Endothelial cell of umbilical vein (primary cell): ENCODE measurements around the gene UBR3. TPM values are rescaled to one million over a fixed set of nuclear protein-coding genes. Genes with fewer than 3 reads are reported as not detected.

Experiments used
- BruUV-seq: library from RNA; stranded (reverse); fragments of 400-500 nt; replicated peaks from 2 replicates; lab custom pipeline; 2021; lab: Mats Ljungman, UMichigan
- CTCF ChIA-PET: fragments of 300-600, 350-600 bp; sonication (Branson Sonifier 250); formaldehyde crosslinking; loops from one replicate; lab custom pipeline; 2021; ENCODE audit warnings: antibody characterized with exemption, inconsistent platforms; lab: Charles Lee
- POLR2A ChIA-PET: fragments of 300-600, 350-600 bp; sonication (Branson Sonifier 250); formaldehyde crosslinking; loops from one replicate; lab custom pipeline; 2021; ENCODE audit warnings: antibody characterized with exemption, inconsistent platforms; lab: Charles Lee
- DNase-seq: peaks from one replicate; pipeline ENCODE4 v3.0.0-alpha.2; 2011; ENCODE audit warnings: low read depth, low spot score
- FAIRE-seq: peaks from 2 replicates; lab custom pipeline; 2011; peaks lifted over from hg19 to GRCh38; lab: Jason Lieb, UNC
- H2AFZ ChIP-seq: 2 replicates; pipeline ENCODE4 v1.6.0; 2012; ENCODE audit warnings: low read depth, low read length, control low read depth, inconsistent platforms
- H3K27ac ChIP-seq: 2 replicates; pipeline ENCODE4 v1.5.1; 2011; ENCODE audit warnings: low read depth, mild to moderate bottlenecking, control low read depth, low read length, moderate library complexity; ENCODE audit not compliant: insufficient read depth
- H3K27me3 ChIP-seq, 2 experiments: 2 replicates each; pipeline versions ENCODE4 v1.6.0 to v1.6.1; 2011; ENCODE audit warnings: low read length in 2 of 2, mixed read lengths in 1 of 2; ENCODE audit not compliant: control insufficient read depth in 2 of 2, insufficient read depth in 2 of 2
- H3K36me3 ChIP-seq, 2 experiments: 2 replicates in 1 of 2; 3 replicates in 1 of 2; pipeline ENCODE4 v1.5.1; 2011; ENCODE audit warnings: low read length in 2 of 2, mild to moderate bottlenecking in 1 of 2, moderate library complexity in 1 of 2; ENCODE audit not compliant: control insufficient read depth in 2 of 2, insufficient read depth in 2 of 2; ENCODE audit errors: extremely low read depth in 1 of 2
- H3K4me1 ChIP-seq: 3 replicates; pipeline ENCODE4 v1.5.1; 2011; ENCODE audit warnings: mild to moderate bottlenecking, low read length; ENCODE audit not compliant: control insufficient read depth, insufficient read depth; ENCODE audit errors: extremely low read depth
- H3K4me2 ChIP-seq: 2 replicates; pipeline ENCODE4 v1.6.1; 2011; ENCODE audit warnings: low read length, control low read depth, mixed read lengths; ENCODE audit not compliant: insufficient read depth
- H3K4me3 ChIP-seq, 3 experiments: fragments of 200-600 bp in 1 of 3; sonication (generic), shearing (Covaris generic) in 1 of 3; replicated peaks in 1 of 3; 2 replicates each; pipeline ENCODE4 v1.5.1; 2011 to 2016; ENCODE audit warnings: control low read depth in 3 of 3, low read length in 3 of 3, mild to moderate bottlenecking in 2 of 3, inconsistent platforms in 1 of 3, low read depth in 1 of 3, moderate library complexity in 1 of 3; ENCODE audit not compliant: insufficient read depth in 1 of 3
- H3K79me2 ChIP-seq: 2 replicates; pipeline ENCODE4 v1.6.0; 2012; ENCODE audit warnings: low read length, inconsistent platforms; ENCODE audit not compliant: control insufficient read depth, insufficient read depth
- H3K9ac ChIP-seq: replicated peaks from 2 replicates; pipeline ENCODE3; 2011; ENCODE audit warnings: low read length, control low read depth; ENCODE audit not compliant: insufficient read depth; ENCODE audit errors: extremely low read depth
- H3K9me1 ChIP-seq: replicated peaks from 3 replicates; pipeline ENCODE4 v1.6.0; 2011; ENCODE audit warnings: mild to moderate bottlenecking, low read length; ENCODE audit not compliant: control insufficient read depth, insufficient read depth; ENCODE audit errors: extremely low read depth
- H3K9me3 ChIP-seq: replicated peaks from 2 replicates; pipeline ENCODE4 v1.5.1; 2012; ENCODE audit warnings: low read length, inconsistent platforms; ENCODE audit not compliant: control insufficient read depth, insufficient read depth
- H4K20me1 ChIP-seq: replicated peaks from 2 replicates; pipeline ENCODE3; 2011; ENCODE audit warnings: mild to moderate bottlenecking, low read length; ENCODE audit not compliant: control insufficient read depth, insufficient read depth; ENCODE audit errors: extremely low read depth
- EZH2 ChIP-seq: IDR thresholded peaks from 2 replicates; pipeline ENCODE4 v1.6.1; 2012; ENCODE audit warnings: borderline replicate concordance, low read depth, mild to moderate bottlenecking, moderate library complexity, low read length, inconsistent platforms; ENCODE audit not compliant: severe bottlenecking
- FOS ChIP-seq: IDR thresholded peaks from 2 replicates; pipeline ENCODE4 v1.6.1; 2011; ENCODE audit warnings: mild to moderate bottlenecking, low read length, moderate library complexity, borderline replicate concordance; ENCODE audit not compliant: insufficient read depth
- GATA2 ChIP-seq: IDR thresholded peaks from 2 replicates; pipeline ENCODE4 v1.7.0; 2011; ENCODE audit warnings: low read depth, mild to moderate bottlenecking, moderate library complexity, mixed read lengths, low read length; ENCODE audit not compliant: insufficient read length, insufficient read depth
- JUN ChIP-seq: IDR thresholded peaks from 2 replicates; pipeline ENCODE4 v1.6.1; 2011; ENCODE audit warnings: borderline replicate concordance, low read depth; ENCODE audit not compliant: insufficient read length, insufficient read depth
- MYC ChIP-seq: IDR thresholded peaks from one replicate; pipeline ENCODE4 v1.6.1; 2011; ENCODE audit warnings: mild to moderate bottlenecking, low read depth, low read length
- POLR2A ChIP-seq: IDR thresholded peaks from 2 replicates; pipeline ENCODE4 v1.6.1; 2012; ENCODE audit warnings: low read depth, mild to moderate bottlenecking, control low read depth, low read length
- POLR2AphosphoS5 ChIP-seq: IDR thresholded peaks from 2 replicates; pipeline ENCODE4 v1.6.1; 2012; ENCODE audit warnings: low read depth, mild to moderate bottlenecking, control low read depth, low read length, moderate library complexity; ENCODE audit not compliant: insufficient read depth
- dilution Hi-C: fragments of 300-500 bp; cut with MboI; formaldehyde crosslinking; loops from one replicate; pipeline ENCODE4 v1.15.0; 2019; ENCODE audit warnings: low sequenced_read_pairs; ENCODE audit not compliant: extremely low pct_ligation_motif_present
- intact Hi-C: fragments of 100-400 bp; cut with micrococcal nuclease; formaldehyde crosslinking; loops from one replicate; pipeline ENCODE4 v1.10.0; 2022
- polyA plus RNA-seq, 4 experiments: library from polyadenylated mRNA; depleted of rRNA in 3 of 4; stranded (reverse) in 3 of 4; unstranded in 1 of 4; fragments of >200 nt; gene quantifications; 2 replicates each; pipeline versions ENCODE4 v1.2.1 to v1.2.3, GENCODE V29; 2011 to 2012; ENCODE audit warnings: missing spikeins in 1 of 4
- total RNA-seq: library from RNA; stranded (reverse); gene quantifications from 2 replicates; pipeline ENCODE4 v1.2.3, GENCODE V29; 2021
- TF ChIP-seq, protein P1 (sequence below): IDR thresholded peaks from 2 replicates; pipeline ENCODE4 v1.6.1; 2011; ENCODE audit not compliant: insufficient read depth, insufficient read length
- TF ChIP-seq, protein P2 (sequence below), 2 donors: IDR thresholded peaks; 1 replicate in 1 of 2; 2 replicates in 1 of 2; pipeline ENCODE4 v1.5.1; 2011; ENCODE audit warnings: low read length in 2 of 2, mild to moderate bottlenecking in 2 of 2, moderate library complexity in 2 of 2, control low read depth in 1 of 2, inconsistent platforms in 1 of 2, low read depth in 1 of 2; ENCODE audit not compliant: insufficient read depth in 1 of 2; ENCODE audit errors: extremely low read depth in 1 of 2

UBR3 gene
- total and polyA plus RNA-seq, 2 donors (not counting 3 experiments of a cell fraction or from before 2014, with no cell fraction given) = 5.3 to 27.5 TPM

DNA sequence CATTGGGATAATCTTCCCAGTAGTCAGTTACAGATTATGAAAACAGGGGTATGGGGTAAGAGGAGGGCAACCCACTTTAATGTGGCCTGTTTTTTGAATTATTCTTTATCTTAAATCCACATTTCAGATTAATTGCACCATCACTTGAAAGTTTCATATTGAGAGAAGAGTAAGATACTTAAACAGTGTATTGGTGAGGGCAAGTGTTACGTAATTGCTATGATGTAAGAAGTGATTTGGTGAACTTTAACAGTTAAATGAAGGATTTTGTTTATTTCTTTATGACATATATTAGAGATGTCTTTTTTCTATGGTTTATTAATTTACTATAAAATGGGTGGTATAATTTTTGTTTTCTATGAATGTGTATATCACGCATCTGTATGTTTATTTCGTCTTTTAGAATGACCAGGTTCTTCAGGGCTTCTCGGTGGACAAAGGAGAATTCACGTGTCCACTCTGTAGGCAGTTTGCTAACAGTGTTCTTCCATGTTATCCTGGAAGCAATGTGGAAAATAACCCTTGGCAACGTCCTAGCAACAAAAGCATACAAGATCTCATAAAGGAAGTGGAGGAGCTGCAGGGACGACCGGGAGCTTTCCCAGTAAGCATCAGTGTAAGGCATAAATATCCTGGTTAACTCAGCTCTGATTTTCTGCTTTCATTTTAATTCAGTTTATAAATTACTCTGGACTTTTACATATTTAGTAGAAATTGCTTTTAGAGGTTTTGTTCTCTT lies 179.5 kb downstream of the UBR3 start:
- H3K9ac ChIP-seq = no peak overlapping the region
- dilution Hi-C loops (no loop called here), intact Hi-C loops (no loop called here)
- POLR2A ChIA-PET = no interaction called here
- no TSS peak for BruUV-seq
- H4K20me1 ChIP-seq = no peaks in the 10 kb centered on the region
- H3K4me1 ChIP-seq = no peaks in the 10 kb centered on the region
- H3K9me3 ChIP-seq = no peaks in the 10 kb centered on the region
- H3K36me3 ChIP-seq = peaks cover 0 to 2% of the 10 kb centered on the region in 2 experiments
- H2AFZ ChIP-seq = no peak overlapping the region
- no peak overlapping the region for H3K27ac ChIP-seq
- no peaks in the 10 kb centered on the region for H3K27me3 ChIP-seq
- no peaks in the 10 kb centered on the region for H3K9me1 ChIP-seq
- DNase-seq = peak; percentile 90
- no peak overlapping the region for H3K4me2 ChIP-seq
- no peak for FAIRE-seq
- TF ChIP-seq, protein P1, sequence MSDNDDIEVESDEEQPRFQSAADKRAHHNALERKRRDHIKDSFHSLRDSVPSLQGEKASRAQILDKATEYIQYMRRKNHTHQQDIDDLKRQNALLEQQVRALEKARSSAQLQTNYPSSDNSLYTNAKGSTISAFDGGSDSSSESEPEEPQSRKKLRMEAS = no peak
- TF ChIP-seq, protein P2, sequence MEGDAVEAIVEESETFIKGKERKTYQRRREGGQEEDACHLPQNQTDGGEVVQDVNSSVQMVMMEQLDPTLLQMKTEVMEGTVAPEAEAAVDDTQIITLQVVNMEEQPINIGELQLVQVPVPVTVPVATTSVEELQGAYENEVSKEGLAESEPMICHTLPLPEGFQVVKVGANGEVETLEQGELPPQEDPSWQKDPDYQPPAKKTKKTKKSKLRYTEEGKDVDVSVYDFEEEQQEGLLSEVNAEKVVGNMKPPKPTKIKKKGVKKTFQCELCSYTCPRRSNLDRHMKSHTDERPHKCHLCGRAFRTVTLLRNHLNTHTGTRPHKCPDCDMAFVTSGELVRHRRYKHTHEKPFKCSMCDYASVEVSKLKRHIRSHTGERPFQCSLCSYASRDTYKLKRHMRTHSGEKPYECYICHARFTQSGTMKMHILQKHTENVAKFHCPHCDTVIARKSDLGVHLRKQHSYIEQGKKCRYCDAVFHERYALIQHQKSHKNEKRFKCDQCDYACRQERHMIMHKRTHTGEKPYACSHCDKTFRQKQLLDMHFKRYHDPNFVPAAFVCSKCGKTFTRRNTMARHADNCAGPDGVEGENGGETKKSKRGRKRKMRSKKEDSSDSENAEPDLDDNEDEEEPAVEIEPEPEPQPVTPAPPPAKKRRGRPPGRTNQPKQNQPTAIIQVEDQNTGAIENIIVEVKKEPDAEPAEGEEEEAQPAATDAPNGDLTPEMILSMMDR (IDR thresholded peaks at IDR 0.05; ENCODE audit: extremely low read depth in 1 of 2, insufficient read depth in 1 of 2, low read depth in 1 of 2, low read length in 2 of 2) = no peak
- TF ChIP-seq JUN (no peak), MYC (no peak), POLR2A (no peak), EZH2 (no peak), POLR2AphosphoS5 (no peak), FOS (no peak), GATA2 (no peak)
- no peaks in the 10 kb centered on the region for H3K79me2 ChIP-seq
- CTCF ChIA-PET = interaction anchor here (1.5 kb wide), 1 partner anchor 148 kb away, joined by 5 read pairs; no protein-coding TSS in a partner anchor
- no peak overlapping the region for H3K4me3 ChIP-seq
